BLaER1 (cell line): ENCODE results near the gene TIMM50.

Experiments
- H3K27ac ChIP-seq: shearing (Covaris generic); formaldehyde crosslinking; 2 replicates; pipeline ENCODE4 v1.8.1; 2022
- H3K27me3 ChIP-seq: shearing (Covaris generic); formaldehyde crosslinking; 2 replicates; pipeline ENCODE4 v1.8.1; 2022
- H3K36me3 ChIP-seq: shearing (Covaris generic); formaldehyde crosslinking; 2 replicates; pipeline ENCODE4 v1.8.1; 2022
- H3K4me1 ChIP-seq: shearing (Covaris generic); formaldehyde crosslinking; 2 replicates; pipeline ENCODE4 v1.8.1; 2022
- H3K4me2 ChIP-seq: shearing (Covaris generic); formaldehyde crosslinking; 2 replicates; pipeline ENCODE4 v1.8.1; 2022
- H3K4me3 ChIP-seq: shearing (Covaris generic); formaldehyde crosslinking; 2 replicates; pipeline ENCODE4 v1.8.1; 2022
- H3K9ac ChIP-seq: shearing (Covaris generic); formaldehyde crosslinking; 2 replicates; pipeline ENCODE4 v1.8.1; 2022
- H3K9me3 ChIP-seq: shearing (Covaris generic); formaldehyde crosslinking; 2 replicates; pipeline ENCODE4 v1.8.1; 2022
- H4K20me1 ChIP-seq: shearing (Covaris generic); formaldehyde crosslinking; 2 replicates; pipeline ENCODE4 v1.8.1; 2022
- Cebpa-rat ChIP-seq: shearing (Covaris generic); IDR thresholded peaks from 2 replicates; pipeline ENCODE4 v1.8.1; 2022

TIMM50 gene

GRCh38 chr19:39520541-39521484, 40.2 kb downstream of the TIMM50 start:
- TF ChIP-seq Cebpa-rat, result no peak
- Histone ChIP-seq H3K27ac (no peak overlapping the region), H3K4me1 (peaks cover 18% of the 10 kb centered on the region), H3K4me3 (no peak overlapping the region), H3K4me2 (no peak overlapping the region), H3K36me3 (no peaks in the 10 kb centered on the region), H3K27me3 (peaks cover 22% of the 10 kb centered on the region), H3K9me3 (no peaks in the 10 kb centered on the region), H3K9ac (no peak overlapping the region), H4K20me1 (no peaks in the 10 kb centered on the region)

- H3K36me3 ChIP-seq, result no peaks in the 10 kb centered on the region
- no peak for TF ChIP-seq Cebpa-rat
- peaks cover 5% of the 10 kb centered on the region for H3K4me1 ChIP-seq
- H4K20me1 ChIP-seq, result no peaks in the 10 kb centered on the region; the same call in 1 of the 2 replicates
- no peak overlapping the region for H3K4me2 ChIP-seq
- no peaks in the 10 kb centered on the region for H3K9me3 ChIP-seq
- H3K4me3 ChIP-seq, result no peak overlapping the region
- no peaks in the 10 kb centered on the region for H3K27me3 ChIP-seq
- no peak overlapping the region for H3K9ac ChIP-seq
- no peak overlapping the region for H3K27ac ChIP-seq
Observed at GRCh38 chr19:39524495-39524894, 43.9 kb downstream of the TIMM50 start.

GRCh38 chr19:39525205-39525604, 44.6 kb downstream of the TIMM50 start:
- TF ChIP-seq Cebpa-rat, result no peak
- H3K9ac ChIP-seq, result no peak overlapping the region
- peaks cover 5% of the 10 kb centered on the region; the same call in 1 of the 2 replicates for H3K36me3 ChIP-seq
- no peak overlapping the region for H3K27ac ChIP-seq
- no peaks in the 10 kb centered on the region for H3K27me3 ChIP-seq
- peaks cover 7% of the 10 kb centered on the region for H4K20me1 ChIP-seq
- H3K9me3 ChIP-seq, result no peaks in the 10 kb centered on the region
- no peak overlapping the region for H3K4me3 ChIP-seq
- 0 out of 2 replicates have a peak, but pooled peaks cover 5% of the 10 kb centered on the region for H3K4me1 ChIP-seq
- no peak overlapping the region for H3K4me2 ChIP-seq

- H3K9me3 ChIP-seq, result no peaks in the 10 kb centered on the region
- no peak for TF ChIP-seq Cebpa-rat
- H3K4me2 ChIP-seq, result peak overlapping the region; percentile 92
- no peaks in the 10 kb centered on the region for H3K27me3 ChIP-seq
- H3K9ac ChIP-seq, result peak overlapping the region; percentile 92
- H3K4me1 ChIP-seq, result peaks cover 24% of the 10 kb centered on the region
- H4K20me1 ChIP-seq, result peaks cover 33% of the 10 kb centered on the region
- H3K36me3 ChIP-seq, result peaks cover 6% of the 10 kb centered on the region
- H3K27ac ChIP-seq, result peak overlapping the region; percentile 83
- peak overlapping the region; percentile 100 for H3K4me3 ChIP-seq
Observed at GRCh38 chr19:39531834-39532232, 51.2 kb downstream of the TIMM50 start.

GRCh38 chr19:39532233-39533002, 51.8 kb downstream of the TIMM50 start, which contains the start of gene EID2B:
EID2B (minus strand) TSS chr19:39532852; CDS start chr19:39532802, 50 bp downstream.
- Histone ChIP-seq H3K9ac (peak within 1 kb of the TSS; percentile 92), H3K27me3 (no peaks in the 10 kb centered on the region), H3K9me3 (no peaks in the 10 kb centered on the region), H4K20me1 (peaks cover 39% of the 10 kb centered on the region), H3K36me3 (peaks cover 11% of the 10 kb centered on the region), H3K27ac (peak within 1 kb of the TSS; percentile 83), H3K4me2 (peak within 1 kb of the TSS; percentile 92), H3K4me1 (peaks cover 24% of the 10 kb centered on the region), H3K4me3 (peak within 1 kb of the TSS; percentile 100)
- TF ChIP-seq Cebpa-rat, result no peak

- H3K9me3 ChIP-seq, result no peaks in the 10 kb centered on the region
- H3K4me1 ChIP-seq, result peaks cover 27% of the 10 kb centered on the region
- H3K27ac ChIP-seq, result no peak overlapping the region
- H3K27me3 ChIP-seq, result no peaks in the 10 kb centered on the region
- H3K4me3 ChIP-seq, result peak overlapping the region; percentile 100
- H4K20me1 ChIP-seq, result peaks cover 45% of the 10 kb centered on the region
- H3K9ac ChIP-seq, result no peak overlapping the region
- no peak overlapping the region for H3K4me2 ChIP-seq
- peaks cover 13% of the 10 kb centered on the region for H3K36me3 ChIP-seq
- TF ChIP-seq Cebpa-rat, result no peak
Observed at GRCh38 chr19:39533003-39533512, 52.4 kb downstream of the TIMM50 start.

- H3K9ac ChIP-seq, result no peak overlapping the region
Observed at GRCh38 chr19:39533791-39534190, 53.2 kb downstream of the TIMM50 start.

GRCh38 chr19:39539165-39539517, 58.5 kb downstream of the TIMM50 start:
- peaks cover 22% of the 10 kb centered on the region for H3K4me1 ChIP-seq
- H4K20me1 ChIP-seq, result peaks cover 36% of the 10 kb centered on the region
- peak overlapping the region; percentile 95 for H3K9ac ChIP-seq
- H3K9me3 ChIP-seq, result no peaks in the 10 kb centered on the region
- peak overlapping the region; percentile 83 for H3K4me2 ChIP-seq
- no peak for TF ChIP-seq Cebpa-rat
- H3K27me3 ChIP-seq, result no peaks in the 10 kb centered on the region
- peak overlapping the region; percentile 93 for H3K27ac ChIP-seq
- peaks cover 8% of the 10 kb centered on the region; the same call in 1 of the 2 replicates for H3K36me3 ChIP-seq
- H3K4me3 ChIP-seq, result peak overlapping the region; percentile 83

More at GRCh38 chr19:39533791-39534190, 53.2 kb downstream of the TIMM50 start:
- H3K27ac ChIP-seq, result no peak overlapping the region
- H3K9me3 ChIP-seq, result no peaks in the 10 kb centered on the region
- H3K27me3 ChIP-seq, result no peaks in the 10 kb centered on the region
- peaks cover 52% of the 10 kb centered on the region for H4K20me1 ChIP-seq
- H3K4me1 ChIP-seq, result peaks cover 34% of the 10 kb centered on the region
- no peak overlapping the region for H3K4me2 ChIP-seq
- H3K4me3 ChIP-seq, result no peak overlapping the region
- peaks cover 13% of the 10 kb centered on the region for H3K36me3 ChIP-seq
- TF ChIP-seq Cebpa-rat, result no peak

- Histone ChIP-seq H3K4me1 (peaks cover 25% of the 10 kb centered on the region), H3K4me2 (peak within 1 kb of the TSS; percentile 83), H3K36me3 (peaks cover 8% of the 10 kb centered on the region; the same call in 1 of the 2 replicates), H3K9me3 (no peaks in the 10 kb centered on the region), H3K4me3 (peak within 1 kb of the TSS; percentile 83), H3K27me3 (no peaks in the 10 kb centered on the region), H4K20me1 (peaks cover 36% of the 10 kb centered on the region), H3K27ac (peak within 1 kb of the TSS; percentile 93), H3K9ac (peak within 1 kb of the TSS; percentile 95)
- TF ChIP-seq Cebpa-rat, result no peak
Observed at GRCh38 chr19:39539518-39540332, 59.1 kb downstream of the TIMM50 start, which contains the start of gene EID2. EID2 (minus strand) TSS chr19:39540161; CDS start chr19:39540079, 82 bp downstream.
